HG02970 (cell line): ENCODE data around the gene CASQ2.

Experiments
- ATAC-seq: cut with Tn5 transposase; IDR thresholded peaks from one replicate; pipeline ENCODE4 v1.9.1; 2021; ENCODE audit warnings: mild to moderate bottlenecking, moderate library complexity, moderate number of reproducible peaks; ENCODE audit not compliant: unreplicated experiment, low FRiP score

Gene CASQ2

GRCh38 chr1:115705085-115705951 is 63.2 kb downstream of the CASQ2 start:
- ATAC-seq: no peak

DNA sequence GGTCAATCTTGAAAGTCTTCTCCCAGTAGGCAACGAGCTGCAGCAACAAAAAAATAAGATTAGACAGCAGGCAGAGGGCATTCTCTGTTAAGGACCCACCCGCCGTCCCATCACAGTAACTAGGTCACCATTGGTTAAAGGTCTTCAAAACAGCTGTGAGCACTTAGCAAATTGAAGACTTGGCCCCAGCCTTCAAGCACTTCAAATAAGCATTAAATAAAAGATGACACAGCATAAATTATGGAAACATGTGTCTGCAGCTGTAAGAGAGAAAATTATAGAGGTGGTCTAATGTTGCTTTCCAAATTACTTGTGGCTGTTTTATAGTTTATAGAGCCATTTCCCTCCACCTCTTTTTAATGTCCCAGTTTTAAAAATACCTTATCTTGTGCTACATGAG is 65.6 kb downstream of the CASQ2 start:
- ATAC-seq: no peak

DNA sequence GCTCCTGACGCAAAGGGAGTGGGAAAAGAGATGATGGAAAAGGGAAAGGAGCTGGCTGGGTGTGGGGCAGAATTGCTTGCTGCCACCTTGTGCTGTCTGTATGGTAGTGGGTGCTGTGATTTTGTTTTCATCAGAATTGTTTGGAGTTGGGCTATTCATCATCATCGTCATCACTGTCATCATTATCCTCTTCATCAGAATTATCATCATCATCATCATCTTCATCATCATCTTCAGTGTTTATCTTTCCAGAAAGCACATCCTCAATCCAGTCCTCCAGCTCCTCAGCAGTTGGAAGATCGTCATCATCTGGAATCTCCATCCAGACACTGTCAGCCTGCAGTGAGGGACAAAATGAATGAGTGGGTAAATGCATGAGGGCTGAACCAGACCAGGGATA is 67.4 kb downstream of the CASQ2 start:
- no peak for ATAC-seq

DNA sequence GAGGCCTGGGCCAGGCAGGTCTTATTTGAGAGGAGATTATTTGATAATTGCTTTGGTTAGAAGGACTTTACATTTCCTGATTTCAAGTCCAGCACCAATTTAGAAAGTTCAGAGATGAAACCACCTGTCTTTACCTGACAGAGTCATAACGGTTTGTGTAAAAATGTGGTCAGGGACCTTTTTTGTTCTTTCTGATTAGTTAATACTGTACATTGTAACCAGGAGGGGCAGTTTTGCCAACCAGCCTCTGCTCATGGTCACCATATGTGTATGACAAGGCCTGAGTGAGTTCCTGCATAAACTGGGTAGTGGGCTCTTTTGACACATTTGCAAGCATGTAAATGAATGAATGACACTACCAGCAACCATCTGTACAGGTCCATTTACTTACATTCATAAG is 70.9 kb downstream of the CASQ2 start:
- no peak for ATAC-seq

GRCh38 chr1:115694805-115695204 is 73.7 kb downstream of the CASQ2 start:
- no peak for ATAC-seq

DNA sequence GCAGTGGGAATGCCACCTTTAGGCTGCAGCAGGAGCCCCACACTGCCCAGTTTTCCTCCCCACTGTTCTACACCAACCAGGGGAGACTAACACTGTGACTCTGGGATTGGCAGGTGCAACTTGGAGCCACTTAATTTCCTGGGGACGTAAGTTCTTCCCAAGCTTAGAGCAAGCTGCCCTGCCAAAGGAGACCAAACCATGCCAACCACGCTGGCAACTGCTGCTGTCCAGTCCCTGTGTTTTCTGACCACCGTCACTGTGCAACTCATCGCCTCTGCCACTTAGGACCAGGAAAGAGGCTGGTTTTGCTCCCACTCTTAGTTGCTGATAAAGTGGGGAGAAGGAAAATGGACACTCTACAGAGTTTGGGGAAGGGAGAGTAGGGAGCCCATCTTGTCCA is 76.3 kb downstream of the CASQ2 start:
- ATAC-seq: no peak

- no peak for ATAC-seq
These were observed 77.5 kb downstream of the CASQ2 start for GRCh38 chr1:115690972-115691371.

- ATAC-seq: no peak
These were observed 80.8 kb downstream of the CASQ2 start for GRCh38 chr1:115687744-115688143.

- ATAC-seq: no peak
These were observed 83.3 kb downstream of the CASQ2 start for GRCh38 chr1:115685029-115685705.

DNA sequence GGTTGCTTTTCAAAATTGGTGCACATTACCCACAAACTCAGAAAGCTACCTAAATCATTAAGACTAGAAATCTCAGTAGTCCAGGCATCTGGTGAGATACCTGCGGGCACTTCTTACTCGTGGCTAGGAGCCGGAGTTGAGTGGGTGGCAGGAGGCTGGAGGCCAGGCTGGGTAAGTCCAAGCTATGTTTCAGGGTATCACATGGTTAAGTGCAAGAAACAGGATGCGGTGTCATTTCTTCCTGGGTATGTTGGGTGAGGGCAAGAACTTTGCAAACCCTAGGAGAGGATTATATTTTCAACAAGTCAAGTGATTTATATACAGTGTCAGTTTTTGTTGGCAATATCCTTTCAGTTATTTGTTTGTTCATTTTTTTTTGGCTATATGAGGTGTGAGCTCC is 85.7 kb downstream of the CASQ2 start:
- ATAC-seq: no peak

DNA sequence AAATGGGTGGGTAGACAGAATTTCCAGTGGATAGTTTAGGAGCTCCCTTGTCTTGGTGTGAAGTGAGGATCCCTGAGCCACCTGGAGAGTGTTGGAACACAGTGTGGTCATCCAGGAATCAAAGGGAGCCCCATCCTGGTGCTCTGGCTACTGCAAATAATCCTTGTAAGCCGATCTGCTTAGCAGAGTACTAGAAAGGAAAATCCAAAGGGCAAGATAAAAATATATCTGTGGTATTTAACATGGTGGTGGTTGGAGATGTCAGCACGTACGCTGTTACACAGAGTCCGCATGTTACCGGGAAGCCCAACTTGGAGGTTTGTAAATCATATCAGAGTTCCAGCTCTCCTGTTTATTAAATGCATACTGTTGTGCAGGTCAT is 87.8 kb downstream of the CASQ2 start:
- ATAC-seq: no peak

DNA sequence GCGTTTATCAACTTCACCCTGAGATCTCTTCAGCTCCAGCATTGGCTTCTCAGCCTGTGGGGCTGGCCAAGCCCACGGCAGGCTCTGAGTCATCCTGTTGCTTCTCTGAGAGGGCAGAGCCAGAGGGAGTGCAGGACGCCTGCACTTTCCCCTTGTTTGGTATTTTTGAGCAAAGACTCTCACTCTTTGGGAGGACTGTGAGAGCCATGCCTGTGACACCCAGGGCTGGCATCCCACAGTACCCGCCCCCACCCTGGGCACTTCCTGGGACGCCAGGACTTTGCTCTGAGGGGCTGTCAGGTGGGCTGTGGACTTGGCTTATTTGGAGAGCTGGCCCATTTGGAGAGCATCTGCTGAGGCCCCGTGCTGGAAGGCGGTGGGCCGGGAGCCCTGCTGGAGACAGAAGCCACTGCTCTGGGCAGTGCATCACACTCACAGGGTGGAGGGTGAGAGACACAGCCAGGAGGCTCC is 89.3 kb downstream of the CASQ2 start:
- no peak for ATAC-seq

DNA sequence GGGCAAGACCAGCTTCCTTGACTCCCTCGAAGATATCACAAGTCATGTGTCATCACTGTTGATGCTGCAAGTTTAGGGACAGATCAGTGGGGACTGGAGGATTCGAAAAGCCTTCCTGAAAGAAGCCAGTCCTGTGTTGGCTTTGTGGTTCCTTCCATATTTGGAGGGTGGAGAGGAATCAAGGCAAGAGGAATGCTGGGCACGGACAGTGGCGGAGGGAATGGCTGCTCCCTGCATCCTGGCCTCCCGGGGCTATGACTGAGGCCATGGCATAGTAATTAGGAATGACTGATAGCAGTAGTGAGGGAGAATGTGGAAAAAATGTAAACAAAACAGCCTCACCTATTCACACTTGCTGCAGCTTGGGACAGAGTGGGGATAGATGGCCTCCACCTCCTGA is 90.4 kb downstream of the CASQ2 start:
- no peak for ATAC-seq

DNA sequence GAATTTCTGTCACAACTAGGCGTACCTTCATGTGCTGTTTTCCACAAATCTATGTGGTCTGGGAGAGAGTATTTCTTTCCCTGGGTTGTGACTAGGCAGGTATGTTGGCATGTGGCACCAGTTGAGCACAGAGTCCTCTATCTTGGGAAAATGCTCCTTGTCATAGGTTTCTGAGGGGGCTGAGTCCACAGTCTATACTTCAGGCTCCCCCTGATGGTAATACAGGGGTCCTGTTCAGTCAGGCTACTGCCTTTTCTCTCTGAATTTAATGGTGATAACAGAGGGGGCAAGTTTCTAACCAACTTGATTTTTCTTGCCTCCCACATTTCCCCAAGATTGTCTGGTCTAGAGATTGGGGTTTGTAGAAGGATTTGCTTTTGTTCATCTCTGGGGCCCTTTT is 90.9 kb downstream of the CASQ2 start:
- no peak for ATAC-seq

GRCh38 chr1:115677182-115677555 is 91.3 kb downstream of the CASQ2 start:
- no peak for ATAC-seq

GRCh38 chr1:115676498-115677181 is 91.9 kb downstream of the CASQ2 start:
- ATAC-seq: no peak

DNA sequence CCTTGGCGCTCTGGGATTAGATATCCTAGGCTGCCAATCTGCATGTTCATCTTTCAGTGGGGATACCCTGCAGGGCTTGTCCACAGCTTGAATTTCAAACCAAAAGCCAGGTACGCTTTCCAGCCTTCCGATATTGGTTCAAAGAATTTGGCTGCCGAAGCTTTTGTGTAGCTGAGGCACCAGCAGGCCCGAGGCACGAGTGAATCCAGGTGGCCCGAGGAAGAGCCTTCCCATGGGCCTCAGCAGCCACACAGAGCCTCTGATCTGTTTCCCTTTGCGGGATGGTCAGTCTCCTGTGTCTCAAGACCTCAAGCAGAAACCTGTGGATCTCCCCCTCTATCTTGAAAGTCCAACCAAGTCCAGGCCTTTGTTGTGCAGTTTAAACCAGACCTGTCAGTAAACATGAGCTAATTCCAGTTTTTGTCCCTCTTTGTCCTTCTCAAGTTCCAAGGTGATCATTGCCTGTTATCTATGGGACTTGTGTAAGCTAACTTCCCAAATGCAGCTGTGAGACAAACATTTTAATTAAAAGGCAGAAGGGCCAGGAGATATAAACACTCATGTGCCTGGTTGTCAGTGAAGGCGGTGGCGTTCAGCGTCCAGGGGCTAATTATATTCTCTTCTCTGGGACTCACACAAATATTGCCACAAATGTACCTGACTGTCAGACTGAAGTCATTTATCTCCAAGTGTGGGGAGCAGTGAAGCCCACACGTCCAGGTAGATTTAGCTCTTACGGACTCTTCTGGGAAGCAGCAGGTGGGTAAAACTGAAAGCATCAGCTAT is 96.1 kb downstream of the CASQ2 start:
- ATAC-seq: no peak

DNA sequence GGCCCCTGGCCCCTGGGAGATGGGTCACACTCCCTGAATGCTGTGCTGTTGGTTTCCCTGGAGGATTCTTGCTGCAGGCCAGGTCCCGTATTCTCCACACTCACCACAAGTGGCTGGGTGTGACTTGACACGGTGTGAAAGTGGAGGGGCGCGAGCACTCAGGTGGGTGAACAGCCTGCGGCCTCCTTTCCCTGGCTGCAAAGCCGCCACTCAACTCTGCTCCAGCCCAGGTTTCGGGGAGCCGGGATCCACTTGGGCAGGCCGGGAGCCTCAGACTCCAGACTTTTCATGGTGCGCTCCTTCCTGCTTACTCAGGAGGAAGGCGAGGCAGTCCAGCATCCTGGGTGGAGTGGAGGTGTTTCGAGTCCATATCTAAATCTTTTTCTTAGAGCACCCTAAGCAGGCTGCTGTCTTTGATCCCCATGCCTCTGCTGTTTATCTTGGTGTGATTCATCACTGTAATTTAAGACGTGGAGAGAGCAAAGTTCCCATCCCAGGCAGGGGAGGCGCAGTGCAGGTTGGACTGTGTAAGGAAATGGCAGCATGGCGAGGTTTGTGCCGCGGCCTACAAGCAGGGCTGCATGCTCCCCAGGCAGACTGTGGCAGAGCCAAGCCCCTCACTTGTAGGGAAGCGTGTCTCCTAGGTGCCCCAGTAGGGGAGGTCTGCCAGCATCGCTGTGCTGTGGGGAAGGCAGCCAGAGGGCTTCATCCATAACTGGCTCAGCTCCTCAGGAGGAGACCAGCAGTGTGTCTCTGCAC is 97.2 kb downstream of the CASQ2 start:
- ATAC-seq: no peak

DNA sequence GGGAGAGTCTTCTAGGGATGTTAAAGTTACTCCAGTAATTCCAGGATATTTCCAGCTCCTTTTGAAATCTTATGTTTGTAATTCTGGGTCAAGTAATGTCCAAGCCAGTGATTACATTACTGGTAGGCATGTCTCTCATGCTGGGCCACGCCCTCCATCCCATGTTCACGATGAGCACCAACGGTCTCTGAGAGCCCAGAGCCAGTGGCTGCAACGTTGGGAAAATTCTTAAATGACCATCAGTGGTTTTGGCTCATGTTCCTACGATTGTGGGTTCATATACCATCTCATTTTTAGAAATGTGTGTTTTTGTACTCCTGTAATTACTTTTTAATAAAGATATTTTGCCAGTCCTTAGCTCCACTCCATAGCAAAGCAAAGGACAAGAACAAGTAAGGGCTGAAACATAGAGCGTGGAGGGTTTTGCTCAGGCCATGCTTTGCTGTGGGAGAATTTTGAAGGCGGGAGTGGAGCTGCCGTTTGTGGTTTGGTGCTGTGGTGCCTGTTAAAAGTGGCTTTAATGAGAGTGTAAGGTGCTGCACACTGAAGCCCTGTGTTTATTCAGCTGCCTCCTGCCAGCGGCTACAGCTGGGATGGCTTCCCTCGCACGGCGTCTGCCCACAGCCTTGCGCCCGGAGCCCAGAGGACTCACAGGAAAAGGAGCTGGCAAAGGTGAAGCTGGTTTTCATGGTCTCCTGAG is 97.9 kb downstream of the CASQ2 start:
- ATAC-seq: no peak
